HG03521 (cell line): ENCODE measurements around the gene SIT1.
"Not testable (repeated sequence)": the region's sequence is repeated elsewhere in the genome, so short reads cannot be mapped to it uniquely, and the experiment has no call there.

Experiments
- ATAC-seq: cut with Tn5 transposase; IDR thresholded peaks from one replicate; pipeline ENCODE4 v1.9.1; 2021; ENCODE audit warnings: mild to moderate bottlenecking, moderate library complexity; ENCODE audit not compliant: unreplicated experiment

Gene SIT1

GRCh38 chr9:35660966-35661415, 10.3 kb upstream of the SIT1 start:
- ATAC-seq, result no peak

GRCh38 chr9:35659340-35659739, 8.6 kb upstream of the SIT1 start:
- no peak for ATAC-seq

- ATAC-seq, result no peak
Measured at GRCh38 chr9:35658968-35659220, 8.2 kb upstream of the SIT1 start.

GRCh38 chr9:35658137-35658967, 7.6 kb upstream of the SIT1 start, which contains the start of gene CCDC107:
Gene CCDC107 (plus strand): TSS chr9:35658292. CDS start chr9:35658380, 88 bp downstream.
- peak; percentile 71 for ATAC-seq

GRCh38 chr9:35657546-35658136, 6.9 kb upstream of the SIT1 start, which contains the start of gene RMRP:
Gene RMRP (minus strand): TSS chr9:35658019.
- peak; percentile 76 for ATAC-seq

GRCh38 chr9:35656831-35657545, 6.3 kb upstream of the SIT1 start:
- no peak for ATAC-seq

GRCh38 chr9:35656348-35656747, 5.6 kb upstream of the SIT1 start:
- ATAC-seq, result no peak

GRCh38 chr9:35653611-35654010, 2.9 kb upstream of the SIT1 start:
- ATAC-seq, result no peak

- ATAC-seq, result no peak
Measured at GRCh38 chr9:35652829-35653209, 2.1 kb upstream of the SIT1 start.

GRCh38 chr9:35651956-35652828, 1.5 kb upstream of the SIT1 start:
- no peak for ATAC-seq

GRCh38 chr9:35649431-35650340, 1.0 kb downstream of the SIT1 start:
- ATAC-seq, result no peak

GRCh38 chr9:35646533-35647265, 4.0 kb downstream of the SIT1 start:
- peak; percentile 83 for ATAC-seq

- ATAC-seq, result peak; percentile 1
Measured at GRCh38 chr9:35646153-35646532, 4.6 kb downstream of the SIT1 start.

GRCh38 chr9:35645736-35646135, 5.0 kb downstream of the SIT1 start:
- not testable (repeated sequence) for ATAC-seq

- ATAC-seq, result no peak
Measured at GRCh38 chr9:35643046-35643445, 7.7 kb downstream of the SIT1 start.

- not testable (repeated sequence) for ATAC-seq
Measured at GRCh38 chr9:35641478-35641877, 9.3 kb downstream of the SIT1 start.

- ATAC-seq, result not testable (repeated sequence)
Measured at GRCh38 chr9:35640431-35640830, 10.3 kb downstream of the SIT1 start.

- no peak for ATAC-seq
Measured at GRCh38 chr9:35639631-35640030, 11.1 kb downstream of the SIT1 start.

GRCh38 chr9:35639225-35639624, 11.5 kb downstream of the SIT1 start:
- not testable (repeated sequence) for ATAC-seq
